HL-60 (cell line): ENCODE results near the gene SNX30.

Experiments used
- GABPA ChIP-seq: IDR thresholded peaks from 2 replicates; pipeline ENCODE4 v1.6.1; 2012; ENCODE audit warnings: low read depth
- TF ChIP-seq, protein P1 (sequence below): IDR thresholded peaks from one replicate; pipeline ENCODE4 v1.5.1; 2011; ENCODE audit warnings: low read length, control low read depth, inconsistent platforms; ENCODE audit not compliant: insufficient read depth

DNA sequence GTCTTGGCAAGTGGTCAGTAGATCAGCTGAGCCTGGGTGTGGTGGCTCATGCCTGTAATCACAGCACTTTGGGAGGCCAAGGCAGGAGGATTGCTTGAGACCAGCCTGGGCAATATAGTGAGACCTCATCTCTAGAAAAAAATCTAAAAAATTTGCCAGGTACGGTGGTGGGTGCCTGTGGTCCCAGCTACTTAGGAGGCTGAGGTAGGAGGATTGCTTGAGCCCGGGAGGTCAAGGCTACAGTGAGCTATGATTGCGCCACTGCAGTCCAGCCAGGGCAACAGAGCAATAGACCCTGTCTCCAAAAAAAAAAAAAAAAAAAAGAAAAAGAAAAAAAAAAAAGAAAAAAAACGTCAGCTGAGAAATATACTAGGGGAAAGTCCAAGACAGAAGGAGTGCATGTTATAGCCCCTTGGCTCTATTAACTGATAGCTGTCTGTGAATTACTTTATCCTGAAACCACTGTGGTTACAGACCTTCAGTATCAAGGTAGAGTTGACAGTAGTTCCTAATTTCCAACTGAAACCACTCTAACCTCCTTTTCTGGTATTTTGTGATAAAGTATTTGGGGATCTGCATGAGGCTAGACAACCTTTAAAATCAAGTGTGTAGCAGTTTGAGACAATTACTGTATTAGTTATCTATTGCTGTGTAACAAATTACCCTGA lies 30.3 kb upstream of the SNX30 start:
- TF ChIP-seq, protein P1, sequence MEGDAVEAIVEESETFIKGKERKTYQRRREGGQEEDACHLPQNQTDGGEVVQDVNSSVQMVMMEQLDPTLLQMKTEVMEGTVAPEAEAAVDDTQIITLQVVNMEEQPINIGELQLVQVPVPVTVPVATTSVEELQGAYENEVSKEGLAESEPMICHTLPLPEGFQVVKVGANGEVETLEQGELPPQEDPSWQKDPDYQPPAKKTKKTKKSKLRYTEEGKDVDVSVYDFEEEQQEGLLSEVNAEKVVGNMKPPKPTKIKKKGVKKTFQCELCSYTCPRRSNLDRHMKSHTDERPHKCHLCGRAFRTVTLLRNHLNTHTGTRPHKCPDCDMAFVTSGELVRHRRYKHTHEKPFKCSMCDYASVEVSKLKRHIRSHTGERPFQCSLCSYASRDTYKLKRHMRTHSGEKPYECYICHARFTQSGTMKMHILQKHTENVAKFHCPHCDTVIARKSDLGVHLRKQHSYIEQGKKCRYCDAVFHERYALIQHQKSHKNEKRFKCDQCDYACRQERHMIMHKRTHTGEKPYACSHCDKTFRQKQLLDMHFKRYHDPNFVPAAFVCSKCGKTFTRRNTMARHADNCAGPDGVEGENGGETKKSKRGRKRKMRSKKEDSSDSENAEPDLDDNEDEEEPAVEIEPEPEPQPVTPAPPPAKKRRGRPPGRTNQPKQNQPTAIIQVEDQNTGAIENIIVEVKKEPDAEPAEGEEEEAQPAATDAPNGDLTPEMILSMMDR: no peak
- no peak for TF ChIP-seq GABPA
